Vagina (tissue), 2 donors: ENCODE data around the gene ITGA2B. TPM values are rescaled to one million over a fixed set of nuclear protein-coding genes. Genes with fewer than 3 reads are reported as not detected.

Source experiments
- DNase-seq, 2 donors: peaks; one replicate each; pipeline ENCODE4 v3.0.0-alpha.2; 2017; ENCODE audit errors: extremely low spot score in 2 of 2
- H3K27ac ChIP-seq: fragments of 200-600 bp; sonication (generic); one replicate; pipeline ENCODE4 v1.5.1; 2019
- H3K27me3 ChIP-seq: fragments of 200-600 bp; sonication (generic); one replicate; pipeline ENCODE4 v1.5.1; 2019
- H3K36me3 ChIP-seq, 2 donors: fragments of 200-600 bp; sonication (generic); one replicate each; pipeline ENCODE4 v1.5.1; 2017 to 2019
- H3K4me1 ChIP-seq: fragments of 200-600 bp; sonication (generic); one replicate; pipeline ENCODE4 v1.5.1; 2019
- H3K4me3 ChIP-seq, 2 donors: fragments of 200-600 bp; sonication (generic); 1 replicate in 1 of 2; 2 replicates in 1 of 2; pipeline ENCODE4 v1.5.1; 2016 to 2019
- H3K9me3 ChIP-seq: fragments of 200-600 bp; sonication (generic); one replicate; pipeline ENCODE4 v1.5.1; 2019
- CTCF ChIP-seq, 3 experiments: fragments of 450-650 bp in 2 of 3; fragments of 200-600 bp in 1 of 3; sonication (generic) in 1 of 3; IDR thresholded peaks; one replicate each; pipeline ENCODE4 v1.5.1; 2017 to 2019; ENCODE audit warnings: antibody characterized with exemption in 3 of 3, mild to moderate bottlenecking in 2 of 3, moderate library complexity in 2 of 3
- POLR2A ChIP-seq, 2 donors: fragments of 450-650 bp; IDR thresholded peaks; one replicate each; pipeline ENCODE4 v1.6.1; 2017; ENCODE audit warnings: antibody characterized with exemption in 2 of 2, mild to moderate bottlenecking in 2 of 2, moderate library complexity in 2 of 2
- POLR2AphosphoS5 ChIP-seq, 2 donors: sonication (generic); formaldehyde crosslinking; IDR thresholded peaks; one replicate each; pipeline ENCODE4 v1.9.0; 2017; ENCODE audit warnings: antibody characterized with exemption in 2 of 2, mild to moderate bottlenecking in 2 of 2, low read depth in 1 of 2; ENCODE audit not compliant: insufficient read depth in 1 of 2
- intact Hi-C: fragments of 100-400 bp; cut with DNase I; formaldehyde crosslinking; loops from one replicate; pipeline ENCODE4 v1.15.1; 2023
- total RNA-seq: library from RNA; depleted of rRNA; stranded (reverse); fragments of >200 nt; gene quantifications from one replicate; pipeline ENCODE4 v1.2.3, GENCODE V29; 2016

ITGA2B gene
- total RNA-seq, 1 donor from 2014 or later = 2.0 TPM

- TF ChIP-seq POLR2A (IDR thresholded peaks at IDR 0.05) = no peak
- TF ChIP-seq CTCF (IDR thresholded peaks at IDR 0.05) = no peak
- no peak for TF ChIP-seq POLR2AphosphoS5 (IDR thresholded peaks at IDR 0.05; ENCODE audit: insufficient read depth in 1 of 2, low read depth in 1 of 2)
- Histone ChIP-seq H3K27ac (no peak overlapping the region), H3K27me3 (no peaks in the 10 kb centered on the region), H3K9me3 (no peaks in the 10 kb centered on the region), H3K4me1 (peaks cover 19% of the 10 kb centered on the region), H3K36me3 (no peaks in the 10 kb centered on the region), H3K4me3 (peak overlapping the region; percentile 52 to 56)
- no peak for DNase-seq
- intact Hi-C loops = no loop called here
Measured at GRCh38 chr17:44384281-44384822, 5.1 kb downstream of the ITGA2B start.

GRCh38 chr17:44383861-44384260 is 5.6 kb downstream of the ITGA2B start:
- intact Hi-C loops = no loop called here
- Histone ChIP-seq H3K9me3 (no peaks in the 10 kb centered on the region), H3K4me3 (no peak overlapping the region), H3K36me3 (no peaks in the 10 kb centered on the region), H3K4me1 (peaks cover 19% of the 10 kb centered on the region), H3K27me3 (no peaks in the 10 kb centered on the region), H3K27ac (no peak overlapping the region)
- DNase-seq = no peak
- TF ChIP-seq CTCF (IDR thresholded peaks at IDR 0.05) = no peak
- no peak for TF ChIP-seq POLR2A (IDR thresholded peaks at IDR 0.05)
- TF ChIP-seq POLR2AphosphoS5 (IDR thresholded peaks at IDR 0.05; ENCODE audit: insufficient read depth in 1 of 2, low read depth in 1 of 2) = no peak

GRCh38 chr17:44383363-44383762 is 6.1 kb downstream of the ITGA2B start:
- DNase-seq = no peak
- Histone ChIP-seq H3K9me3 (no peaks in the 10 kb centered on the region), H3K36me3 (no peaks in the 10 kb centered on the region), H3K27ac (no peak overlapping the region), H3K4me3 (no peak overlapping the region), H3K27me3 (no peaks in the 10 kb centered on the region), H3K4me1 (peaks cover 19% of the 10 kb centered on the region)
- TF ChIP-seq POLR2A (IDR thresholded peaks at IDR 0.05) = no peak
- no peak for TF ChIP-seq CTCF (IDR thresholded peaks at IDR 0.05)
- TF ChIP-seq POLR2AphosphoS5 (IDR thresholded peaks at IDR 0.05; ENCODE audit: insufficient read depth in 1 of 2, low read depth in 1 of 2) = no peak
- intact Hi-C loops = no loop called here

DNA sequence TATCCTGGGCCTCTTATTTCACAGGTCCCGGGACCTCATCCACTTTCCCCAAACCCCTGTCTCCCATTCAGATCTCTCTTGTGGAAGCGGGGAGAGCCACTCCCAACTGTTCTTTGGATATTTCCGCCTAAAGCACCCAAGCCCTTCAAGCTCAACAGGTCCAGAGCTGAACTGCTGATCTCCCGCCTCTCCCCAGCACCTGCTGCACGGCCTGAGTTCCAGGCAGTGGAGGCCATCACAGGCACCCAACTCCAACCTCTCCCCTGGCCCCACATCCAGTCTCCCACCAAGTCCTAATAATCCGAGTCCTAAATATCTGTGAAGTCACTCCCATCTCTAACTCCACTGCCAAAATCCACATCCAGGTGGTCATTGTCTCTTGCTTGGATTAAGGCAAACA is 6.5 kb downstream of the ITGA2B start:
- DNase-seq = no peak
- no peaks in the 10 kb centered on the region for H3K36me3 ChIP-seq
- intact Hi-C loops = no loop called here
- no peaks in the 10 kb centered on the region for H3K9me3 ChIP-seq
- TF ChIP-seq CTCF (IDR thresholded peaks at IDR 0.05) (no peak), POLR2A (IDR thresholded peaks at IDR 0.05) (no peak), POLR2AphosphoS5 (IDR thresholded peaks at IDR 0.05; ENCODE audit: insufficient read depth in 1 of 2, low read depth in 1 of 2) (no peak)
- peaks cover 19% of the 10 kb centered on the region for H3K4me1 ChIP-seq
- no peak overlapping the region for H3K4me3 ChIP-seq
- H3K27me3 ChIP-seq = no peaks in the 10 kb centered on the region
- H3K27ac ChIP-seq = no peak overlapping the region

DNA sequence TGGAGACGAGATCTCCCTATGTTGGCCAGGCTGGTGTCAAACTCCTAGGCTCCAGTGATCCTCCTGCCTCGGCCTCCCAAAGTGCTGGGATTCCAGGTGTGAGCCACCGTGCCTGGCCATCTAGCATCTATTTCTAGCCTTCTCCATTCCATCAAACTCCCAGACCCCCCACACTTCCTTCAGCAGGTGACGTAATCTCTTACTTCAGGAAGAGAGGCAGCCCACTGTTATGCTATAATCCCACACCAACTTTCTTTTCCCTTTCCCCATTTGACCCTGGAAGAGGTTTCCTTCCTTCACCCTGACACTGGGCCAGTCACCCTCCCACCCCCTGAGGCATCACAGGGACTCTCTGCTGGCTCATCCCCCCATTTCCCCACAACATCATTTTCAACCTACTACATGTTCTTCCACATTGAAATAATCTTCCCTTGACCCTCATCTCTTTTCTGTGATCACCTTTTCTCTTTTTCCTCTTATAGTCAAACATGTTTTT is 7.6 kb downstream of the ITGA2B start:
- H3K36me3 ChIP-seq = no peaks in the 10 kb centered on the region
- no peak for TF ChIP-seq POLR2AphosphoS5 (IDR thresholded peaks at IDR 0.05; ENCODE audit: insufficient read depth in 1 of 2, low read depth in 1 of 2)
- no peak for TF ChIP-seq CTCF (IDR thresholded peaks at IDR 0.05)
- no peak overlapping the region for H3K4me3 ChIP-seq
- intact Hi-C loops = no loop called here
- peaks cover 19% of the 10 kb centered on the region for H3K4me1 ChIP-seq
- no peaks in the 10 kb centered on the region for H3K27me3 ChIP-seq
- H3K9me3 ChIP-seq = no peaks in the 10 kb centered on the region
- no peak for DNase-seq
- no peak overlapping the region for H3K27ac ChIP-seq
